ACC112 (cell line): ENCODE data around the gene SLC39A11.

Experiments used
- H2AFZ ChIP-seq: fragments of 200-600 bp; sonication (generic); one replicate; pipeline ENCODE4 v1.6.0; 2017; ENCODE audit warnings: antibody characterized with exemption, low read length; ENCODE audit not compliant: unreplicated experiment
- H3K27ac ChIP-seq: fragments of 200-600 bp; sonication (generic); 2 replicates; pipeline ENCODE4 v1.5.1; 2014; ENCODE audit warnings: low read depth, mild to moderate bottlenecking, antibody characterized with exemption, low read length, moderate library complexity
- H3K27me3 ChIP-seq: fragments of 200-600 bp; sonication (generic); 2 replicates; pipeline ENCODE4 v1.6.1; 2014; ENCODE audit warnings: mild to moderate bottlenecking, antibody characterized with exemption, low read length, moderate library complexity, mixed read lengths; ENCODE audit not compliant: insufficient read depth
- H3K36me3 ChIP-seq: fragments of 200-600 bp; sonication (generic); 2 replicates; pipeline ENCODE4 v1.6.1; 2016; ENCODE audit warnings: mild to moderate bottlenecking, antibody characterized with exemption, low read length, moderate library complexity, mixed read lengths; ENCODE audit not compliant: insufficient read depth
- H3K4me1 ChIP-seq: fragments of 200-600 bp; sonication (generic); one replicate; pipeline ENCODE4 v1.6.1; 2016; ENCODE audit warnings: low read length, mixed read lengths; ENCODE audit not compliant: insufficient read depth, unreplicated experiment, control insufficient read depth
- H3K4me3 ChIP-seq: fragments of 200-600 bp; sonication (generic); 2 replicates; pipeline ENCODE4 v1.5.1; 2014; ENCODE audit warnings: mild to moderate bottlenecking, low read depth, low read length
- H3K79me2 ChIP-seq: fragments of 200-600 bp; sonication (generic); one replicate; pipeline ENCODE4 v1.6.0; 2016; ENCODE audit warnings: low read length; ENCODE audit not compliant: control insufficient read depth, unreplicated experiment, insufficient read depth

The SLC39A11 gene

DNA sequence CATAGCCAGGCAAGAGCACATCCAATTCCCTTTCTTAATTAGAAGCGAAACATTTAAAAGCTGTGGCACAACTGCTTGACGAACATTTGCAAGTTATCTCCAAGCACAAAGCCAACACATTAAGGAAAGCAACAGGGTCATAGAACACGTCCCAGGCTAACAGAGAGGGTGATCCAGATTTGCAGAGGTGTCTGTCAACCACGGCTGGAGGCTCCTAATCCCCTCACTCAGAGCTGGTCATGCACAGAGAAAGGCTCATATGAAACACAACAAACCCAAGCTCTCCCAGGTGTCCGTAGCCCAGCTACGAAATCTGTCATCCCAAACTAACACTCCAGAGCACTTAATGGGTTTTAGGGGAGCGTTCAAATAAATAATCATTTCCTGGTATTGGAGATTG, 276.1 kb downstream of the SLC39A11 start:
- Histone ChIP-seq H3K27me3 (no peaks in the 10 kb centered on the region), H3K4me3 (no peak overlapping the region), H3K36me3 (no peaks in the 10 kb centered on the region), H2AFZ (no peak overlapping the region), H3K79me2 (no peaks in the 10 kb centered on the region), H3K27ac (no peak overlapping the region), H3K4me1 (peaks cover 4% of the 10 kb centered on the region)

DNA sequence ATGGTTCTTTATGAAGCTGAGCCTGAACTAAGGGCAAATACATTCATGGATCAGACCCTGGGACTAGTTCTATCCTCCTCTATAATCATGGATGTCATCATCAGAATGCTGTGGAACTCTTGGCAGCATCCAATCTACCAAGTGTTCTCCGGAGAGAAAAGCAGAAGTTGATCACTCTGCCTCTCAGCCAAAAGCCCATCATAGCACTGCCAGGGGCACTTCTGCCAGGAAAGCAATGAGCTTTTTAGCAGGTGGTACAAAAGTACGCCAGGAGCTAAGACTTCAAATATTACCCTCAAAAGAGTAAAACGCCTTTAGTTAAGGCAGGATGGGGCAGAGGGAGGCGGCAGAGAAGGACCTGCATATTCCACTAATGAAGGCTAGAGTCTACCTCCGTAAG, 279.0 kb downstream of the SLC39A11 start:
- Histone ChIP-seq H3K79me2 (no peaks in the 10 kb centered on the region), H3K27ac (no peak overlapping the region), H2AFZ (no peak overlapping the region), H3K36me3 (no peaks in the 10 kb centered on the region), H3K4me3 (no peak overlapping the region), H3K4me1 (peaks cover 4% of the 10 kb centered on the region), H3K27me3 (no peaks in the 10 kb centered on the region)

DNA sequence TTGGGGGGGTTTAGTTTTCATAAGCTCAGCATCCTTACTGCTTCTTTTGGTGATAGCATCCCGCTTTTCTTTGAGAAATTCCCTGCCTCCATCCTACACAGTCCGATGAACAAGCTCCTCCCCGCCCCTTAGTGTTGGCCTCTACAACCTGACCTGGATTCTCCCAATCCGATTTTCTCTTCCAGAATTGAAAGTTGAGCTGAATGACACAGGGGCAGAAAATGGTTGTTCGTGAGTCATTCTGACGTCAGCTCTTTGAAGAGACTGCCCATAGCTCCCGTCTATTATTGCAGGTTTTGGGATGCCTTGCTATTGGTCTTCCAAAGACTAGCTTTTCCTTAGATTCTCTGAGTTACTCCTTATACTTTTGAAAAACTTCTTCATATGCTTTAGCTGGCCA, 279.7 kb downstream of the SLC39A11 start:
- Histone ChIP-seq H3K79me2 (no peaks in the 10 kb centered on the region), H3K4me3 (no peak overlapping the region), H3K27me3 (no peaks in the 10 kb centered on the region), H2AFZ (no peak overlapping the region), H3K4me1 (peaks cover 4% of the 10 kb centered on the region), H3K27ac (no peak overlapping the region), H3K36me3 (no peaks in the 10 kb centered on the region)

DNA sequence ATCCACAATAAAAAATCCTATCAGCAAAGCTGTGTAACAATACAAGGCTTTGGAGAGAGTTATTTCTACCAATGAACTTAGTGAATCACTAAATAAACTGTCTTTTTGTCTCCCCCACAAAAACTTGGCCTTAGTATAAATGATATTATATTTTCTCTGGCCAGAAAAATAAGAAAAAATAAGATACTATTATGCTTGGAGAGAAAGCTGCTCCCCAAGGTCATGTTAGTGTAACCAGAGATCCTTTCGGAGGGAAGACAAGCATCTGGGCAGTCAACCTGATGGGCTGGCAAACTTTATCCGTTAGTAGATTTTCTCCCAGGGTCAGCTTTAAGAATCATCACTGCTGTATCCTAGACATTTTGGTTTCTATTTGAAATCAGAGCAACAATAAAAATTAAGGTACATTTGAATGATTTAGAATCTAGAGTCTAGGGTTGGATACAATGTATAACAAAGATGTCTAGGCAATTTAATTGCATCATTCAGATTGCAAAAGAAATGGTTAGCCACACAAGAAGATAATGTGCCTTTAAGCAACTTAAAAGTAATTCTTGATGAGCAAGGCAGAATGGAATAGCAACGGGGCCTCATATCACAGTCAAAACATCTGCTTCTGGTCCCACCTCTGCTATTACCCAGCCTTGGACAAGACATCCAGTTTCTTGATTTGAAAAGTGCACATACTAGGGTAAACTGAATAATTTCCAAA, 280.4 kb downstream of the SLC39A11 start:
- H3K27ac ChIP-seq: no peak overlapping the region
- H3K27me3 ChIP-seq: no peaks in the 10 kb centered on the region
- H3K4me1 ChIP-seq: peaks cover 4% of the 10 kb centered on the region
- no peak overlapping the region for H3K4me3 ChIP-seq
- no peaks in the 10 kb centered on the region for H3K79me2 ChIP-seq
- H2AFZ ChIP-seq: no peak overlapping the region
- H3K36me3 ChIP-seq: no peaks in the 10 kb centered on the region

DNA sequence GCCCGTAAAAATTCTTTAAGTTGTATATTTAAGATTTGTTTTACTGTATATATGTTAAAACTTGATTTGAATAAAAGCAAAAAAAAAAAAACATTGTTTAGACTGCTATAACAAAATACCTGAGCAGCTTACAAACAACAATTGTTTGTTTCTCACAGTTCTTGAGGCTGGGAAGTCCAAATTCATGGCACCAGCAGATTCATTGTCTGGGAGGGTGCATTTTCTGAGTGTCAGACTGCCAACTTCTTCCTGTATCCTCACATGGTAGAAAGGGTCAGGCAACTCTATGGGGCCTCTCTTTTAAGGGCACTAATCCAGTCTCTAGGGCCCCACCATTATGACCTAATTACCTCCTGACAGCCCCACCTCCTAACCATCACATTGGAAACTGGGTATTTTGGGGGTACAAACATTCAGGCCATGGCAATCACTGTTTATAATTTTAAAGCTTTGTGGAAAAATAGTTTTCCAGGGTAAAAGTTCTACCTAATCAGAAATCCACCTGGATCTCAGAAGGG, 281.4 kb downstream of the SLC39A11 start:
- H3K27me3 ChIP-seq: no peaks in the 10 kb centered on the region
- H3K79me2 ChIP-seq: no peaks in the 10 kb centered on the region
- H3K27ac ChIP-seq: no peak overlapping the region
- H2AFZ ChIP-seq: no peak overlapping the region
- no peaks in the 10 kb centered on the region for H3K36me3 ChIP-seq
- H3K4me3 ChIP-seq: no peak overlapping the region
- H3K4me1 ChIP-seq: peaks cover 4% of the 10 kb centered on the region

DNA sequence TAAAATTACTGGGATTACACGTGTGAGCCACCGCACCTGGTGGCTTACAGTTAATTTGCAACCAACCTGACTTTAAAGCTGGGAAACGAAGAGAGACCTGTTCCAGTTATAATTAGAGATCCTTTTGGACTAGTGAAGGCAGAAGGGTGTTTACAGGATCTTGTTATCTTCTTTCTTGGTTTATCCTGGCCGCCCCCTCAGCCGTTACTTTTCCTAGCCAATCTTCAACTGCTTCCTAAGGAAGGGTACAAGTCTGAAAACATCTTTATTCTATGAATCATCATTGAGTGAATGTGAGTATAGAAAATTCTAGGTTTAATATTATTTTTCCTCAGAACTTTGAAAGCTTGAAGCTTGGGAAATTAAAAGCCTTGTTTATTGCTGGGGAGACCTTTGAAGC, 286.5 kb downstream of the SLC39A11 start:
- H3K27me3 ChIP-seq: no peaks in the 10 kb centered on the region
- peaks cover 4% of the 10 kb centered on the region for H3K4me1 ChIP-seq
- no peak overlapping the region for H2AFZ ChIP-seq
- no peak overlapping the region for H3K4me3 ChIP-seq
- no peaks in the 10 kb centered on the region for H3K36me3 ChIP-seq
- H3K27ac ChIP-seq: no peak overlapping the region
- H3K79me2 ChIP-seq: no peaks in the 10 kb centered on the region

DNA sequence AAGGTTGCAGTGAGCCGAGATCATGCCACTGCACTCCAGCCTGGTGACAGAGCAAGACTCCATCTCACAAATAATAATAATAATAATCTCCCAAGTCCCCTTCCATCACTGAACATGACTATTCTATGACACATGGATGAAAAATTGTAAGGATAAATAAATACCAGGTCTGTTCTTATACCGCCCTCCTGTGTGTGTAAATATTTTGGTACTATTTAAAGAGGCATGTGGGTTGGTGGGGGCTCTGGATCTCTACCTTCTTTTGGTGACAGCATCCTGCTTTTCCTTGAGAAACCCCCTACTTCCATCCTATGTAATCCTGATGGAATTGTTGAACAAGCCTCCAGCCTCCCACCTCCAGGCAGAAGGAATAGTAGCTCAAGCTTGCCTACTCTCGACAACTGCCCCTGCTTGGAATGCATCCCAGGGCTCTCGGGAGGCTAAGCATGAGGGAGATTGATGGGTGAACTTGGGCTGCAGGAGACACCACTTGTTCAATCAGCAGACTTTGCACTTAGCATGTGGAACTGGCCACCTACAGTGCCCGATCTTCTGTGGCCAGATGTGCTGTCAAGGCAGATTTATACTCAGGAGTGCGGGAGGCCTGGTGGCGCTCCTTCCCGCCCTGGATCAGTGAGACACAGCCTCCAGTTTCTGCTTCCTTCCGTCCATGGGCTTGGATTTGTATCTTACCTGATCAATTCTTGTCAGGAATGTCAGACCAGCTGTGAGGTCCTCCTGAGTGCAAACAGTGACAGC, 287.4 kb downstream of the SLC39A11 start:
- Histone ChIP-seq H2AFZ (no peak overlapping the region), H3K4me3 (no peak overlapping the region), H3K27me3 (no peaks in the 10 kb centered on the region), H3K79me2 (no peaks in the 10 kb centered on the region), H3K36me3 (no peaks in the 10 kb centered on the region), H3K27ac (no peak overlapping the region), H3K4me1 (peaks cover 4% of the 10 kb centered on the region)

DNA sequence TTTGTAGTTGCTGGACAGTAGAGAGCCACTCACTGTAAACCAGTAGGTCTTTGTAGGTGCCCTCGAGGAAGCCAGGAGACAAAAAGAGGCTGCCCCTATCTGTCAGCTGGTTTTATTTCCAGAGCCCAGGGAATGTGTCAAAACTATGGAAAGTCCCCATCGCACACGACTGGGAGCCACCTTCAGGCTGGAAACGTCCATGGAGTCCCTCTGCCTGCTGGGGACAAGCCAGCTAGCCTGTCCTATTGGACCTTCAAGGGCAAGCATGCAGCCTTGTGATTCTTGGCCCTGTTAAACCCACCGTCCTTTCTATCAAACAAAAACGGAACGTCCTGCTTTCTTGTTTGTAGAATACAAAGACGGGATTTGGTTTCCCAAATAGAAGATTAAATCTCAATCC, 289.8 kb downstream of the SLC39A11 start:
- Histone ChIP-seq H3K4me1 (peaks cover 4% of the 10 kb centered on the region), H3K36me3 (no peaks in the 10 kb centered on the region), H3K79me2 (no peaks in the 10 kb centered on the region), H2AFZ (no peak overlapping the region), H3K27ac (no peak overlapping the region), H3K4me3 (no peak overlapping the region), H3K27me3 (no peaks in the 10 kb centered on the region)

DNA sequence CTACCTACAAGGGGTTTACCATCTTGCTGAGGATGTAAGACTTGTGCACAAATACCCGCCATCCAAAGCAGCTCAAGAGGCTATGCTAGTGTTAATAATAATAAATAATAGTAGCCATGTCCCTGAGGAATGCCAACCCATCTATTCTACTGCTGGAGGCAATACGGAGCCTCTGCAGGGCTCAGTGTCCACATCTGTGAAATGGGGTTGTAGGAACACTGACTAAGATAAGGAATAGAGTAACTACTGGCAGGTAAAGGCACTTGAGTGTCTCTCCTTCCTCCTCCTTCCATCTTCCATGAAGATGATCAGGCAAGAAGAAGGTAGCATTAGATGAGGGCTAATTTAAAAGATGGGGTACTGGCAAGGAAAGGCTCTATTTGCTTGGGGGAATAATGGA, 295.3 kb downstream of the SLC39A11 start:
- Histone ChIP-seq H3K79me2 (no peaks in the 10 kb centered on the region), H3K27ac (no peak overlapping the region), H3K4me1 (no peaks in the 10 kb centered on the region), H2AFZ (no peak overlapping the region), H3K27me3 (no peaks in the 10 kb centered on the region), H3K36me3 (no peaks in the 10 kb centered on the region), H3K4me3 (no peak overlapping the region)

DNA sequence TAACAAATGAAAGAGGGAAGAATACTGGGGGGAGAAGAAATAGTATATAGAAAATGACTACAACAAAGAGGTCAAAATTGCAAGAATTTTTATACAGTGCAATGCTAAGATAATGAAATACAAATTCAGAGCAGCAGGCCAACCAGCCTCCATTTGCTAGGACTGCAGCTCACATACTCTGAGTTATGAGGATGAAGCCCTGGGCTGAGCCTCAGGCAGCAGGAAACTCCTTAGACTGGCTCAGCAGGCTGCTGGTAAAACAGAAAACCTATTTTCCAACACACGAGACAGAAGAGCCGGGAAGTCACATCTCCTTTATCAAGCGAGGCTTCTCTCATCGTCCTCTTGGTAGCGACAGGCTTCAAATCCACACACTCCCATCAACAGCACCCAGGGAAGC, 296.5 kb downstream of the SLC39A11 start:
- Histone ChIP-seq H3K27ac (no peak overlapping the region), H2AFZ (no peak overlapping the region), H3K4me3 (no peak overlapping the region), H3K27me3 (no peaks in the 10 kb centered on the region), H3K4me1 (no peaks in the 10 kb centered on the region), H3K79me2 (no peaks in the 10 kb centered on the region), H3K36me3 (no peaks in the 10 kb centered on the region)

DNA sequence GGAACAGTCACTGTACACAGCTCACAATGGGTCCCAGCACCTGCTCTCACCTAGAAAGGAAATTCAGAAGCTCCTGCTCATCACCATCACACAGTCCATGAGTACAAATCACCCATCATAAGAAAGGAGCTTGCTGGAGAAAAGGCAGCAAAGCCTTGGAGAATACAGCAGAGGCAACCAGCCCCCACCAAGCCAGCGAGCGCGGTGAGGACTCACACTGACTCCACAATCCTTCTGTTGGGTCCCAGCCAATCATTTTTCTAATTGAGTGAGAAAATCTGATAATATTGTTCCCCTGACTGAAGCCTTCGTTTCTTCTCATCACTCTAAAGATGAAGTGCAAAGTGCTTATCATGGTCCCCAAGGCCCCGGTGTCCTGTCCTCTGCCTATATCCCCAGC, 298.3 kb downstream of the SLC39A11 start:
- no peaks in the 10 kb centered on the region for H3K27me3 ChIP-seq
- no peaks in the 10 kb centered on the region for H3K79me2 ChIP-seq
- no peak overlapping the region for H3K27ac ChIP-seq
- H3K36me3 ChIP-seq: no peaks in the 10 kb centered on the region
- H2AFZ ChIP-seq: no peak overlapping the region
- H3K4me1 ChIP-seq: no peaks in the 10 kb centered on the region
- H3K4me3 ChIP-seq: no peak overlapping the region
